GM03348 (cell line): ENCODE measurements around the gene ZBED4.
"Not testable (repeated sequence)": the region's sequence is repeated elsewhere in the genome, so short reads cannot be mapped to it uniquely, and the experiment has no call there.

Experiments
- DNase-seq: peaks from one replicate; pipeline ENCODE4 v3.0.0; 2012; ENCODE audit warnings: low spot score

Gene ZBED4

DNA sequence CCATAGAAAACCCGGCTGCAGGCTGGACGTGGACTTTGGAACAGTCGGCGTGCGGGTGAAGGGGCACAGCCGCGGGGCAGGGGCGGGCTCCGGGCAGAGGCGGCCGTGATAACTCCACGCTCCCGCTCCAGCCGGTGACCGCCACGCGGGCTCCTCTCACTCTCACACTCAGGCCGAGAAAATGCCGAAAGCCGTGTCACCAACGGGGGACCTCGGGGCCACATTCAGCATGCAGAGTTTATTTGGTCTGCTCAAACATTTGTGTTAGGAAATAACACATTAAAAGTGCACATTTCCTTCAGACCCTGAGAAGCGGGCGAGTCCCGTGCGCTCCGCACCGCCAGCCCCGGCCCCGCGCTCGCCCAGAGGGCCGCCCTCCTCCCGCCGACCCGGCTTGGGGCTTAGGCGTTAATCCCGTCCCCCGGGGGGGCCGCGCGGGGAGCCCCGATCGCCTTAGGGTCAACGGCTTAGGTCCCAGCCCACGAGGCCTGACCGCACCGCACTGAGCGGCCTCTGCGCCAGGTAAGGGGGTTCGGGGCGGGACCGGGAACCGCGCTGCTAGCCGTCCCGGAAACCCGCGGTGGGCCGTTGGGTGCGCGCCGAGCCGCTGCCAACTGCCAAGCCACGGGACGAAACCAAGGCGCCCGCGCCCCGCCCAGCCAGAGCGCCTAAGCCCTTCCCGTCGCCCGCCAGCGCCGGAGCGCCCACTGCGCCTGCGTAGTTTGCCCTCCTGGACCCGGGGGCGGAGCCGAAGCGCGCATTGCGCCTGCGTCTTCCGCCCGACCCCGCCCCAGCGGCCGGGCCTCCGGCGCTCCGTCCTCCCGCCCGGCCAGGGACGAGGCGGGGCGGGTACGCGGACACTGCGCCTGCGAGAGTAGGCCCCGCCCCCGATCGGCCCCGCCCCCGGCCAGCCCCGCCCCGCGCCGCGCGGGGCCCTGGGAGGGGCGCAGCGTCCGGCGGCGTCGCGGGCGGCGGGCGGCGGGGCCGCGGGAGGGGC, at the start of gene ZBED4:
Gene ZBED4, plus strand, starts transcription at position 947 of the 997 bp plus-strand sequence. CDS start 29,819 bp downstream, outside the sequence.
- peak; percentile 100 for DNase-seq

GRCh38 chr22:49807129-49807528, 46.5 kb upstream of the ZBED4 start:
- DNase-seq = no peak

- no peak for DNase-seq
Observed at GRCh38 chr22:49807780-49808708, 45.6 kb upstream of the ZBED4 start.

DNA sequence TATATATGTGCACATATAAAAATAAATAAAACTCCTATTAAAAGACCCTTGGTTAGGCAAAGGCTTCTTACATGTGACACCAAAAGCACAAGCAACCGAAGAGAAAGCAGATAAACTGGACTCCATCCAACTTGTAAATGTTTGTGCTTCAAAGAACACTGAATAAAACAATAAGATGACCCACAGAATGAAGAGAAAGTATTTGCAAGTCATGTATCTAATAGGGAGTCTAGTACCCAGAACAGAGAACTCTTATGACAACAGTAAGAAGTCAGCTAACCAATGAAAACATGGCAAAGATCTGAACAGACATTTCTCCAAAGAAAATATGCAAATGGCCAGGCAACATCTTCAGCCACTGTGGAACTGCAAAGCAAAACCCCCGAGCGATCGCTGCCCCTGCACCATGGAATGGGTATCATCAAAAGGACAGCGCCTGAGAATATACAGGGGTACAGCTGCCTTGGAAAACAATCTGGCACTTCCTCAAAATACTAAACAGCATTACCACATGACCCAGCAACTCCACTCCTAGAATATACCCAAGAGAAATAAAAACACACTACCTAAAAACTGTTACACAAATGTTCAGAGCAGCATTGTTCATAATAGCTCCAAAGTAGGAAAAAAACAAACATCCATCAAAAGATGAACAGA, 43.2 kb upstream of the ZBED4 start:
- no peak for DNase-seq

DNA sequence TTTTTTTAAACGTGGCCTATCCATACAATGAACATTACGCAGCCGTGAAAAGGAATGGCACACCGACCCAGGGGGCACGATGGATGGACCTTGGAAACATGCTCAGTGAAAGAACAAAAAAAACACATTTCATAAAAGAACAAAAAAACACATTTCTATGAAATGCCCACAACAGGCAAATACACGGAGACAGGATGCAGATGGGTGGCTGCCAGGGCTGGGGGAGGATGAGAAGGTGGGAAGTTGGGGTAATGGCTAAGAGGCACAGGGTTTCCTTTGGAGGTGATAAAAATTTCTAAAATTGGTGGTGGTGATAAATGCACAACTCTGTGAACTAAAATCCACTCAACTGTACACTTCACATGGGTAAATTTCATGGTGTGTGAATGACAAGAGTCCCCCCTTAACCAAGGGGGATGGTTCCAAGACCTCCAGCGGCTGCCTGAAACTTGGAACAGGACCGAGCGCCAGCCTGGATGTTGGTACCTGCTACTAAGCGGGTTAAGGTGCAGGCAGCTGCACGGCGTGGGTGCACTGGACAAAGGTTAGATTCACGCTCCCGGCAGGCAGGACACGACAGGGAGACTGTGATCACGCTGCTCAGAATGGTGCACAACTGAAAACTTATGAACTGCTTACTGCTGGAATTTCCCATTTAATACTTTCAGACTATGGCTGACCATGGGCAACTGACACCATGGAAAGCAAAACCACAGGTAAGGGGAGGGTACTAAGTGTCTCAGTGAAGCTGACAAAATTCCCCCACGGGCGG, 42.4 kb upstream of the ZBED4 start:
- no peak for DNase-seq

DNA sequence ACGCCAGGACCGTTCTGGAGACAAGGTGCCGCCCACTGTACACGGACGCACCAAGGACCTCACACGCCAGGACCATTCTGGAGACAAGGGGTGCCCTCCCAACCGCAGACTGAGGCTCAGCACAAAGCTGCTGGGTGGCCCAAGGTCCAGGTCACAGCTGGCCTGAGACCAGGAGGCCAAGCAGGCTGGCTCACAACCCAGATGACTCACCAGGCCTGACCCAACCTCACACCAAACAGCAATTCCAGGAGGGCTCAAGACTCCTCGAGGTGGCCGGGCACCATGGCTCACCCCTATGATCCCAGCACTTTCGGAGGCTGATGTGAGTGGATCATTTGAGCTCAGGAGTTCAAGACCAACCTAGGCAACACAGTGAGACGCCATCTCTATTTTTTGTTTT, 40.8 kb upstream of the ZBED4 start:
- DNase-seq = peak; percentile 39

GRCh38 chr22:49814164-49814686, 39.4 kb upstream of the ZBED4 start:
- DNase-seq = no peak

DNA sequence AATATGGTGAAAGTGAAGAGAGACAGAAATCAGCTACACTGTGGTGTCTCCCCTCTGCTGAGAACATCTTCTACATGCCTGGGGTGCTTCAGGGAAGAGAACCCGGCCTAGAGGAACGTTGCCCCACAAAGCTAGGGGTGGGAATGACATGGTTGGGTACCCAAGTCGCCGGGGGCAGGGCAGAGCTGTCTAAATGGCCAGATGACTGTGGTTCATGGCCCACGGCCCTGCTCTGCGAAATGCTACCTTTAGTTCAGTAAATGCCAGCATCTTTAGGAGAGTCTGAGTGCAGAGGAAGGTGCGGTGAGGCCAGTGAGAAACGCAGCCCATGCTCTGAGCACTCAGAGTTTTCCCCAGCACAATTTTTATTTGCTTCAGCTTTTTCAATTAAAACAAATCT, 38.8 kb upstream of the ZBED4 start:
- no peak for DNase-seq

GRCh38 chr22:49815641-49816091, 38.0 kb upstream of the ZBED4 start:
- DNase-seq = no peak

GRCh38 chr22:49817359-49817758, 36.3 kb upstream of the ZBED4 start:
- DNase-seq = no peak

DNA sequence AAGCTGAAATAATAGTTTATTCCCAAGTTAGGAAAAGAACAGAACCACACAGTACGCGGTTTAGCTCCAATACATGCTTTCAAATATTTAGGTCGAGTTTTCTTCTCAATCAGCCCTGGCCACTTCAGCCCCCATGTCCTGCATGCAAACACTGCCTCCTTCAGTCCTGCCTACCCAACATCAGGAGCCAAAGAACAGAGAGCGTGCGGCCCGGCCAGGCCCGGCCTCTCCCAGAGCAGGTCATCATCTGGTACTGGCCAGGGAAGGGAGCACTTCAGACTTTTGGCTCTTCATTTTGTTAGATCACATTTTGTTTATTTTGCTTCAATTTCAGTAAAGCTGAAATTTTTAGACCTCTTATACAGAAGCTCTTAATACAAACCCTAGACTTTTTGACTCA, 32.7 kb upstream of the ZBED4 start:
- DNase-seq = no peak

GRCh38 chr22:49821741-49822140, 31.9 kb upstream of the ZBED4 start:
- not testable (repeated sequence) for DNase-seq

DNA sequence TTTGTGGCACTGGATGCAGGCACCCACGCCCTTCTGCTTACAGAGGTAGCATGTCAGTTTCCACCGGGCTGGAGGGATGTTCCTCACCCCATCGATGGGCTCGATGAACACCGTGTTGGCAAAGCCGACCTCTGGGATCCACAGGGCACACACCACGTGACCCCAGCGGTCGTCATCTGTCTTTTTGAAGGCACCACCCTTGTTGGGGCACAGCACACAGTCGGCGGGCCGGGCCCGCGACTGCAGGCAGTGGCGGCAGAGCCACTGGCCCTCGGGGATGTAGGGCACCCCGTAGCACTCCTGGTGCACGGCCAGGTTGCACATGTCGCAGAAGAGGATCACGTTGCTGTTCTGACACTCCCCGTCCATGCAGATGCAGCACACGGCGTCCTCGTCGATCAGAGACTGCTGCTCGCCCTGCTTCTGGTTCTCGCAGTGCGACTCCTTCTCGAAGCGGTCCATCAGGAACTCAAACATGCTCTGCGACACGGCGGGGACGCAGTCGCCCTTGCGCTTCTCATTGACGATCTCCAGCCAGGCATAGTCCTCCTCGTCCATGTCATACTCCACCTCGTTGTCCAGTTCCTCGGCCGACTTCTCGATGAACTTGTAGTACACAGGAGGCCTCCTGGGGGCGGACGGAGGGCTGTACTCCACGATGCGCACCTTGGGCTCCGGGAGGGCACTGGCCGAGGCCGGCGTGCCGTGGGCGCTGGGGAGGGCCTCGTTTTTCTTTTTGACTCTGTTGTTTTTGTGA, 30.2 kb upstream of the ZBED4 start:
- no peak for DNase-seq

- no peak for DNase-seq
Observed at GRCh38 chr22:49824185-49824925, 29.3 kb upstream of the ZBED4 start.

- DNase-seq = no peak
Observed at GRCh38 chr22:49824936-49825335, 28.7 kb upstream of the ZBED4 start.

GRCh38 chr22:49825436-49825835, 28.2 kb upstream of the ZBED4 start:
- DNase-seq = peak; percentile 62

DNA sequence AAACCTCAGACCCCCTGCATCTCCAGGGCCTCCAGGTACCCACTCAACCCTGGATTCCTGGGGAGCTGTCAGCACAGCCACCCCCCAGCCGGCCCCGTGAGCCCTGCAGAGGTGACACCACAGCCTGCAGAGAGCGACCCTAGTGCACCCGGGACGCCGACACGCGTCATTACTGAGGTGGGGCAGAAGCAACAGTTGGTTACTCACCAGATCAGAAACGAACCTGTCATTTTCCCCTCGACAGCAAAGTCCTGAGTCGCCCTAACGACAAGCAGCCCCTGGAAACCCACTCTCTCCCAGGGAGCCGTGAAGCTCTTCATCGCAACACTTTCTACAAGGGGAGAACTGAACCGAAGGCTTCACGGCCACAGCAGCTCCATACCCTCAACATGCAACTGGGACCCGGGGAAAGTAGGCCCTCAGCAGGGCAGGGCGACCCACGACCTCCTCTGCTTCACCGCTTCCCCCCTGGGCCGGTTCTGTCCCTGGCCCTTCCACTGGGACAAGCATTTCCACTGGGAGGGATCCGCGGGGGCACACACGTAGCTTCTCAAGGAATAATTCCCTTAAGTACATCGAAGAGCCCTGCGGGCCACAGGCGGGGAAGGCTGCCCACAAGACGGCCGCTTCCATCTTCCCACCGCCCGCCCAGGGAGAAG, 27.6 kb upstream of the ZBED4 start:
- DNase-seq = peak; percentile 48

DNA sequence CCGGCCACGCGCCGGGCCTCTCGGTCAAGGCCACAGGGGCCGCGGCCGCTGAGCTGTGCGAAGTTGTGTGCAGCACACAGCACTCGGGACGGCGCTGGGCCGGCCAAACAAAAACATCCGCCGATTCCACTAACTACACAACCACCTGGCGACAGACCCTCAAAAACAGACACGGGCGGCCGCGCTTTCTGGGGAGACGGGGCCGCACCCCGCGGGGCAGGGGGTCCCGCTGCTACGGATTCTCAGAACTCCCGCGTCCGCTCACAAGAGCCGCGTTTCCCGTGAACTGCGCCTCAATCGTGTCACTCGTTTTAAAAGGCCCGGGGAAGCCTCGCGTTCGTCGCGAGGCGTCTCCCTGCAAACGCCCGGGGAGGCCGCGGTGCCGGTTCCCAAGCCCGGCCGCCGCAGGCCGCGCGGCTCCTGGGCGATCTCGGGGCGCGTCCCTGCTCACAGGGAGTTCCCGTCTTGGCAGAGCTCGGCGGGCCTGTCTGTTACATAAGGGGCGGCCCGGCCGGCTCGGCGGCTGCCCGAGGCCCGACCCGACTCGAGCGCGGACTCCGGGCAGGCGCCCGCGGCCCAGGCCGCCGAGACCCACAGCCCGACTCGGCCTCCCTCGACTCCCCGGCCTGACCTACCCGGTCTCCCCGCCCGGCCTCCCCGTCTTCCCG, 26.9 kb upstream of the ZBED4 start:
- DNase-seq = peak; percentile 77
